NCI-H1092 treated with DMSO at 0.1 percent for 48 hours (cell line): ENCODE measurements around the gene PANX3.

Experiments used
- DNase-seq: peaks from one replicate; lab custom pipeline; 2025; lab: John Stamatoyannopoulos, UW

The PANX3 gene

GRCh38 chr11:124658986-124659385 is 47.8 kb downstream of the PANX3 start:
- DNase-seq = no peak

GRCh38 chr11:124661553-124661952 is 50.3 kb downstream of the PANX3 start:
- DNase-seq = no peak

GRCh38 chr11:124662106-124662505 is 50.9 kb downstream of the PANX3 start:
- no peak for DNase-seq

- DNase-seq = no peak
These were observed 52.6 kb downstream of the PANX3 start for GRCh38 chr11:124663861-124664260.

GRCh38 chr11:124667601-124668000 is 56.4 kb downstream of the PANX3 start:
- DNase-seq = no peak

GRCh38 chr11:124669193-124669592 is 58.0 kb downstream of the PANX3 start:
- DNase-seq = peak; percentile 64
